ENCODE measurements around the gene GRAMD1B. TPM values are rescaled to one million over a fixed set of nuclear protein-coding genes. Genes with fewer than 3 reads are reported as not detected.

The GRAMD1B gene
- total RNA-seq, 1 experiment from 2014 or later = 12.7 TPM

DNA sequence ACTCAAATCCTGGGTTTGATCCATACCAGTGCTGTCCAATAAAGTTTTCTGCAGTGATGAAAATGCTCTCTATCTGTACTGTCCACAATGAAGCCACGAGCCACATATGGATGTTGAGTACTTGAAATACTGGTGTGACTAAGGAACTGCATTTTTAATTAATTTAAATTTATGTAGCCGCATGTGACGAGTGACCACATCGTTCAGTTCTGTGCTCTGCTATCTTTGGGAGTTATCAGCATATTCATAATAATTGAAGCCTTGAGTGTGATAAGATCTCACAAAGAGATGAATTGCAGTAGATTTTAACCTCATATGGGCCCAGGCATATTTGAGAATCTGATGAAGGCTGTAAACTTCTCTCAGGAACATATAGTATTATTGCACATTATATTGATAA is 40.8 kb downstream of the GRAMD1B start (continued):
- TF ChIP-seq, protein P1, sequence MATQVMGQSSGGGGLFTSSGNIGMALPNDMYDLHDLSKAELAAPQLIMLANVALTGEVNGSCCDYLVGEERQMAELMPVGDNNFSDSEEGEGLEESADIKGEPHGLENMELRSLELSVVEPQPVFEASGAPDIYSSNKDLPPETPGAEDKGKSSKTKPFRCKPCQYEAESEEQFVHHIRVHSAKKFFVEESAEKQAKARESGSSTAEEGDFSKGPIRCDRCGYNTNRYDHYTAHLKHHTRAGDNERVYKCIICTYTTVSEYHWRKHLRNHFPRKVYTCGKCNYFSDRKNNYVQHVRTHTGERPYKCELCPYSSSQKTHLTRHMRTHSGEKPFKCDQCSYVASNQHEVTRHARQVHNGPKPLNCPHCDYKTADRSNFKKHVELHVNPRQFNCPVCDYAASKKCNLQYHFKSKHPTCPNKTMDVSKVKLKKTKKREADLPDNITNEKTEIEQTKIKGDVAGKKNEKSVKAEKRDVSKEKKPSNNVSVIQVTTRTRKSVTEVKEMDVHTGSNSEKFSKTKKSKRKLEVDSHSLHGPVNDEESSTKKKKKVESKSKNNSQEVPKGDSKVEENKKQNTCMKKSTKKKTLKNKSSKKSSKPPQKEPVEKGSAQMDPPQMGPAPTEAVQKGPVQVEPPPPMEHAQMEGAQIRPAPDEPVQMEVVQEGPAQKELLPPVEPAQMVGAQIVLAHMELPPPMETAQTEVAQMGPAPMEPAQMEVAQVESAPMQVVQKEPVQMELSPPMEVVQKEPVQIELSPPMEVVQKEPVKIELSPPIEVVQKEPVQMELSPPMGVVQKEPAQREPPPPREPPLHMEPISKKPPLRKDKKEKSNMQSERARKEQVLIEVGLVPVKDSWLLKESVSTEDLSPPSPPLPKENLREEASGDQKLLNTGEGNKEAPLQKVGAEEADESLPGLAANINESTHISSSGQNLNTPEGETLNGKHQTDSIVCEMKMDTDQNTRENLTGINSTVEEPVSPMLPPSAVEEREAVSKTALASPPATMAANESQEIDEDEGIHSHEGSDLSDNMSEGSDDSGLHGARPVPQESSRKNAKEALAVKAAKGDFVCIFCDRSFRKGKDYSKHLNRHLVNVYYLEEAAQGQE (IDR thresholded peaks at IDR 0.05; ENCODE audit: low read depth) = no peak
- TF ChIP-seq SIN3A (IDR thresholded peaks at IDR 0.05; ENCODE audit: low read depth) = no peak
- TF ChIP-seq FOSL1 (IDR thresholded peaks at IDR 0.05; ENCODE audit: low read depth) = no peak
- TF ChIP-seq POLR2AphosphoS5 (IDR thresholded peaks at IDR 0.05; ENCODE audit: low read depth, low read length) = no peak
- TF ChIP-seq EZH2phosphoT487 (IDR thresholded peaks at IDR 0.05; ENCODE audit: borderline replicate concordance) = no peak

DNA sequence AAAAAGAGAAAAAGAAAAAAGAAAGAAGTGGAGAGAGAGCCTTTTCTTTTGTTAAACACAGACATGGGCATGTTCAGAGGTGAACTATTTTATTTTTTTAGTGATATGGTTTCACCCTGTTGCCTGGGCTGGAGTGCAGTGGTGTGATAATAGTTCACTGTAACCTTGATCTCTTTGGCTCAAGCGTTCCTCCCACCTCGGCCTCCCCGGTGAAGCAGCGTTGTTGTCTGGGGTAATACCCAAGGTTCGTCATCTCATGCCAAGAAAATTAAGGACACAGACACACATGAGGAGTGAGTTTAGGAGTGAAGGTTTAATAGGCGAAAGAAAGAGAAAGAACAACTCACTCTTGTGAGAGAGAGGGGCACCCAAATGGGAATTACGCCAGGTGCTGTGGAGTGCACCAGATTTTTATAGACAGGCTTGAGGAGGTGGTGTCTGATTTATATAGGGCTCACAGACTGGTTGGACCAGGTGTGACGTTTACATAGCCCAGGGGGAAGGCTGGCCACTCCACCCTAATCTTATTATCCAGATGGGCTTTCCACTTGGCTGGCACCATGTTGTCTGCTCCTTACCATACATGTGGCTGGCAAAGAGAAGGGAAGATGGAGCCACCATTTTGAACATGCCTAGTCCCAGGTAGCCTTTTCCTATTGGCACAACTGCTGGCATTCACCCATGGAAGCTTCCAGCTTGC is 42.3 kb downstream of the GRAMD1B start:
- intact Hi-C loops (cut with micrococcal nuclease) = no loop called here
- ChIA-PET CTCF (interaction anchor here (0.9 kb wide), 1 partner anchor 64 kb away, joined by 3 read pairs; no protein-coding TSS in a partner anchor), POLR2A (no interaction called here), RAD21 (ENCODE audit: low non-redundant PET in 1 of 2, low total read pairs in 2 of 2, uncharacterized antibody in 2 of 2, unreplicated experiment in 2 of 2) (interaction anchor here in 1 of 2 experiments (1.3 kb wide), 1 partner anchor 65 kb away, joined by 9 read pairs; no protein-coding TSS in a partner anchor)
- Histone ChIP-seq H3K36me3 (ENCODE audit: control insufficient read depth in 1 of 2, insufficient read depth in 2 of 2, low read length in 2 of 2) (no peaks in the 10 kb centered on the region), H3K79me2 (ENCODE audit: insufficient read depth, low read length) (no peaks in the 10 kb centered on the region), H3K9me3 (ENCODE audit: control insufficient read depth in 1 of 2, insufficient read depth in 1 of 2, low read depth in 1 of 2, low read length in 2 of 2) (no peaks in the 10 kb centered on the region), H3K27ac (ENCODE audit: low read depth, low read length) (no peak overlapping the region), H3K27me3 (ENCODE audit: insufficient read depth, low read length) (no peaks in the 10 kb centered on the region), H4K20me1 (ENCODE audit: insufficient read depth) (no peaks in the 10 kb centered on the region), H3K4me1 (ENCODE audit: control insufficient read depth in 1 of 2, insufficient read depth in 2 of 2, low read length in 2 of 2) (peaks cover 5 to 24% of the 10 kb centered on the region in 2 experiments), H2AFZ (ENCODE audit: low read depth, low read length, poor library complexity, severe bottlenecking) (no peak overlapping the region), H3K9ac (ENCODE audit: low read length) (no peak overlapping the region), H3K9me2 (ENCODE audit: insufficient read depth) (no peaks in the 10 kb centered on the region), H3K4me2 (ENCODE audit: low read length) (no peak overlapping the region), H3K4me3 (replicated peaks in 1 of 2; ENCODE audit: low read depth in 1 of 2, low read length in 2 of 2) (no peak overlapping the region)
- TF ChIP-seq, protein P1 (IDR thresholded peaks at IDR 0.05; ENCODE audit: low read depth) = no peak
- TF ChIP-seq CEBPB (IDR thresholded peaks at IDR 0.05; ENCODE audit: low read depth) (no peak), EGR1 (IDR thresholded peaks at IDR 0.05; ENCODE audit: low read depth) (no peak), ELF1 (IDR thresholded peaks at IDR 0.05; ENCODE audit: borderline replicate concordance, low read depth) (no peak)
- TF ChIP-seq, protein P2, sequence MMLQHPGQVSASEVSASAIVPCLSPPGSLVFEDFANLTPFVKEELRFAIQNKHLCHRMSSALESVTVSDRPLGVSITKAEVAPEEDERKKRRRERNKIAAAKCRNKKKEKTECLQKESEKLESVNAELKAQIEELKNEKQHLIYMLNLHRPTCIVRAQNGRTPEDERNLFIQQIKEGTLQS (IDR thresholded peaks at IDR 0.05) = no peak
- no peak for DNase-seq (ENCODE audit: low read depth, low spot score)
- BruUV-seq (replicated peaks) = no TSS peak
- ATAC-seq = no peak
